Glutamatergic neuron (in vitro differentiated cells): Measurements from ENCODE around the gene CREB3L4. TPM values are rescaled to one million over a fixed set of nuclear protein-coding genes. Genes with fewer than 3 reads are reported as not detected.

Experiments used
- DNase-seq: peaks from one replicate; pipeline ENCODE4 v3.0.0; 2022
- H3K27ac Mint-ChIP-seq: one replicate; pipeline ENCODE4 v1.8.0; 2020; ENCODE audit warnings: mild to moderate bottlenecking, mixed read lengths, inconsistent platforms; ENCODE audit not compliant: unreplicated experiment
- H3K27me3 Mint-ChIP-seq: one replicate; pipeline ENCODE4 v1.8.0; 2020; ENCODE audit warnings: mild to moderate bottlenecking, moderate library complexity, mixed read lengths, inconsistent platforms; ENCODE audit not compliant: unreplicated experiment
- H3K36me3 Mint-ChIP-seq: one replicate; pipeline ENCODE4 v1.8.0; 2020; ENCODE audit warnings: mild to moderate bottlenecking, mixed read lengths, inconsistent platforms; ENCODE audit not compliant: unreplicated experiment
- H3K4me1 Mint-ChIP-seq: one replicate; pipeline ENCODE4 v1.8.0; 2020; ENCODE audit warnings: mild to moderate bottlenecking, low read depth, mixed read lengths, inconsistent platforms; ENCODE audit not compliant: unreplicated experiment
- H3K4me3 Mint-ChIP-seq: one replicate; pipeline ENCODE4 v1.8.0; 2020; ENCODE audit warnings: mild to moderate bottlenecking, mixed read lengths, inconsistent platforms; ENCODE audit not compliant: unreplicated experiment
- H3K9me3 Mint-ChIP-seq: one replicate; pipeline ENCODE4 v1.8.0; 2020; ENCODE audit warnings: mild to moderate bottlenecking, moderate library complexity, mixed read lengths, inconsistent platforms; ENCODE audit not compliant: unreplicated experiment
- CTCF ChIP-seq: fragments of 200-600 bp; sonication (generic); IDR thresholded peaks from one replicate; pipeline ENCODE4 v1.5.0; 2021; ENCODE audit not compliant: partially characterized antibody, unreplicated experiment
- total RNA-seq: library from RNA; stranded (reverse); fragmentation: NEBNext Ultra II Directional; extraction: Animal tissue kit (Norgen Biotek cat#: 25700); gene quantifications from one replicate; pipeline ENCODE4 v1.2.1, GENCODE V29; 2021; ENCODE audit not compliant: unreplicated experiment

The CREB3L4 gene
- total RNA-seq, 1 donor from 2014 or later = 14.3 TPM

GRCh38 chr1:153963030-153963849 lies 4.5 kb upstream of the CREB3L4 start, which contains the start of gene SLC39A1:
Gene SLC39A1, minus strand, starts transcription at chr1:153963537. Its CDS starts 822 bp downstream, at chr1:153962715.
- no peaks in the 10 kb centered on the region for H3K36me3 Mint-ChIP-seq
- peaks cover 24% of the 10 kb centered on the region for H3K27me3 Mint-ChIP-seq
- DNase-seq = peak; percentile 99
- H3K9me3 Mint-ChIP-seq = peaks cover 15% of the 10 kb centered on the region
- peak within 1 kb of the TSS; percentile 96 for H3K4me3 Mint-ChIP-seq
- no peak for TF ChIP-seq CTCF
- H3K4me1 Mint-ChIP-seq = peaks cover 27% of the 10 kb centered on the region
- H3K27ac Mint-ChIP-seq = peak within 1 kb of the TSS; percentile 99

- DNase-seq = peak; percentile 50
These were observed 3.8 kb upstream of the CREB3L4 start for GRCh38 chr1:153963850-153964331.

GRCh38 chr1:153968000-153968363 lies 280 bp downstream of the CREB3L4 start:
- Mint-ChIP-seq H3K27ac (peak overlapping the region; percentile 98), H3K27me3 (peaks cover 18% of the 10 kb centered on the region), H3K4me3 (peak overlapping the region; percentile 97), H3K9me3 (peaks cover 13% of the 10 kb centered on the region), H3K36me3 (no peaks in the 10 kb centered on the region), H3K4me1 (peaks cover 15% of the 10 kb centered on the region)
- no peak for DNase-seq
- TF ChIP-seq CTCF = peak; percentile 5

More at GRCh38 chr1:153963850-153964331, 3.8 kb upstream of the CREB3L4 start:
- peak overlapping the region; percentile 99 for H3K27ac Mint-ChIP-seq
- TF ChIP-seq CTCF = no peak
- H3K36me3 Mint-ChIP-seq = no peaks in the 10 kb centered on the region
- peaks cover 31% of the 10 kb centered on the region for H3K4me1 Mint-ChIP-seq
- H3K4me3 Mint-ChIP-seq = peak overlapping the region; percentile 96
- H3K9me3 Mint-ChIP-seq = peaks cover 13% of the 10 kb centered on the region
- peaks cover 24% of the 10 kb centered on the region for H3K27me3 Mint-ChIP-seq

GRCh38 chr1:153968408-153968807 lies 706 bp downstream of the CREB3L4 start:
- Mint-ChIP-seq H3K27me3 (peaks cover 18% of the 10 kb centered on the region), H3K27ac (peak overlapping the region; percentile 98), H3K4me1 (peaks cover 15% of the 10 kb centered on the region), H3K36me3 (no peaks in the 10 kb centered on the region), H3K4me3 (peak overlapping the region; percentile 97), H3K9me3 (peaks cover 13% of the 10 kb centered on the region)
- TF ChIP-seq CTCF = no peak
- DNase-seq = no peak

GRCh38 chr1:153968972-153969371 lies 1.3 kb downstream of the CREB3L4 start:
- peaks cover 9% of the 10 kb centered on the region for H3K9me3 Mint-ChIP-seq
- peak overlapping the region; percentile 97 for H3K4me3 Mint-ChIP-seq
- H3K27ac Mint-ChIP-seq = no peak overlapping the region
- H3K4me1 Mint-ChIP-seq = peaks cover 15% of the 10 kb centered on the region
- no peak for TF ChIP-seq CTCF
- no peak for DNase-seq
- H3K36me3 Mint-ChIP-seq = no peaks in the 10 kb centered on the region
- peaks cover 13% of the 10 kb centered on the region for H3K27me3 Mint-ChIP-seq
